Loucy (cell line): ENCODE data around the gene MBD2.

ENCODE experiments used
- CTCF ChIP-seq: fragments of 200-600 bp; sonication (generic); conservative IDR thresholded peaks from 2 replicates; pipeline ENCODE4 v1.5.1; 2014; ENCODE audit warnings: mild to moderate bottlenecking, antibody characterized with exemption, low read length
- EZH2phosphoT487 ChIP-seq: fragments of 200-600 bp; IDR thresholded peaks from 2 replicates; pipeline ENCODE4 v1.6.1; 2018; ENCODE audit warnings: antibody characterized with exemption, mild to moderate bottlenecking, moderate library complexity, borderline replicate concordance

GRCh38 chr18:54173250-54173649 is 51.2 kb downstream of the MBD2 start:
- TF ChIP-seq CTCF: no peak
- TF ChIP-seq EZH2phosphoT487: no peak
